HFF-Myc (cell line): ENCODE results near the gene PLCL1.

Experiments used
- DNase-seq: peaks from one replicate; pipeline ENCODE4 v3.0.0-alpha.2; 2011; ENCODE audit warnings: low read depth; ENCODE audit errors: extremely low read depth
- H3K4me3 ChIP-seq: replicated peaks from 2 replicates; pipeline ENCODE4 v1.5.1; 2011; ENCODE audit warnings: low read depth, mild to moderate bottlenecking, control low read depth, low read length
- CTCF ChIP-seq: IDR thresholded peaks from 2 replicates; pipeline ENCODE4 v1.5.1; 2012; ENCODE audit warnings: mild to moderate bottlenecking, low read depth, low read length, control low read depth; ENCODE audit errors: missing control alignments

PLCL1 gene

GRCh38 chr2:197877038-197877437 is 72.6 kb downstream of the PLCL1 start:
- no peak for DNase-seq
- no peak overlapping the region for H3K4me3 ChIP-seq
- TF ChIP-seq CTCF, result no peak

GRCh38 chr2:197878792-197879191 is 74.4 kb downstream of the PLCL1 start:
- no peak for DNase-seq
- no peak overlapping the region for H3K4me3 ChIP-seq
- TF ChIP-seq CTCF, result no peak

- TF ChIP-seq CTCF, result no peak
- H3K4me3 ChIP-seq, result no peak overlapping the region
- no peak for DNase-seq
Measured at GRCh38 chr2:197879812-197880408, 75.5 kb downstream of the PLCL1 start.

GRCh38 chr2:197883354-197884032 is 79.1 kb downstream of the PLCL1 start:
- TF ChIP-seq CTCF, result no peak
- no peak overlapping the region for H3K4me3 ChIP-seq
- no peak for DNase-seq

- no peak overlapping the region for H3K4me3 ChIP-seq
- TF ChIP-seq CTCF, result no peak
- no peak for DNase-seq
Measured at GRCh38 chr2:197884252-197884651, 79.9 kb downstream of the PLCL1 start.

- no peak for DNase-seq
- TF ChIP-seq CTCF, result no peak
- H3K4me3 ChIP-seq, result no peak overlapping the region
Measured at GRCh38 chr2:197885126-197885525, 80.7 kb downstream of the PLCL1 start.

GRCh38 chr2:197885587-197885986 is 81.2 kb downstream of the PLCL1 start:
- no peak for DNase-seq

More at GRCh38 chr2:197885587-197885986, 81.2 kb downstream of the PLCL1 start:
- TF ChIP-seq CTCF, result no peak
- H3K4me3 ChIP-seq, result no peak overlapping the region
